IPS DF 4.7 (cell line): ENCODE measurements around the gene CBLC.

ENCODE experiments used
- DNase-seq: peaks from one replicate; pipeline ENCODE4 v3.0.0-alpha.2; 2013; ENCODE audit warnings: low spot score; ENCODE audit errors: extremely low read depth

The CBLC gene

GRCh38 chr19:44746946-44747738 lies 30.5 kb upstream of the CBLC start:
- no peak for DNase-seq

DNA sequence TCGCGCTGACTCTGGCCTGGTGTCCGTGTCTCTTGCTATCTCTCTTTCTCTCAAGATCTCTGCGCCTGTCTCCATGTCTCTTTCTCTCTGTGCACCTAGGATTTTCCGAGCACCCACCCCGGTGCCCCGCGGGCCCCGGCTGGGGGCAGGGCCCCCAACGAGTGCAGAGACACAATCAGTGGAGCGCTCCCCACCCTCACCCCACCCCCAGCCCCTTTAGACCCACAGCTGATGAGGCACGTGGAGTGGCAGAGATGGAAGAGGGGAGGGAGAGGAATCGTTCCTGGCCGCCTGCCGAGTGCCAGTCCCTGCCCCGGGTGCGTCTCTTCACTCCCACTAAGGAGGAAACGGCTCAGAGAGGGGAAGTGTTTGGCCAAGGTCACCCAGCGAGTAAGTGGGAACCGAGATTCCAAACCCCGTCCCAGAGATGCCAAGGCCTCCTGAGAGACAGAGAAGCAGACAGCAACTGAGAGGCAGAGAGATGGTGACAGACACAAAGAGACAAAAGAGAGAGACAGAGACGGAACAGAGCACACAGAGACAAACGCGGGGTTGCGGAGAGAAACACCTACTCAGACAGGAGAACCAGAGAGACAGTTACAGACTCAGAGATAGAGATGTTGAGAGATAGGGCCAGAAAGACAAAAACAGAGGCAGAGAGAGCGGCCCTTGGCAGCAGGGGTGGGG lies 29.8 kb upstream of the CBLC start:
- no peak for DNase-seq

- no peak for DNase-seq
Measured at GRCh38 chr19:44748426-44749254, 29.1 kb upstream of the CBLC start, which contains the start of gene BCL3. Gene BCL3, plus strand, starts transcription at chr19:44748708. Its CDS starts 83 bp downstream, at chr19:44748791.

DNA sequence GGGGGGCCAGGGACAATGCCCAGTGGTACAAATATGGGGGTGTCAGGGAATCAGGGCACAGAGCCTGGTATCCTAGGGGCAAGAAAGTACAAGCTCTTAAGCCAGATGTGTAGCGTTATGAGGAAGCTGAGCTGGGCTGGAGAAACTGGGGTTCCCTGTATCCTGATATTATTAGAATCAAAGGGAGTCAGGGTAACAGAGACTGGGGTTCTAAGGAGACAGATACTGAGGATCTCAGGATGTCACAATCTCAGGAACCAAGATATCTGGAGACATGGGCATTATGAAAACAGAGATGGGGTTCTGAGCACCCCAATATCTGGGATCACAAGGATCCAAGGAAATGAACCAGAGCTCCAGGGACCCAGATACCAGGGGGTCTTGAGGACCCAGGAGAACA lies 28.4 kb upstream of the CBLC start:
- DNase-seq = no peak

DNA sequence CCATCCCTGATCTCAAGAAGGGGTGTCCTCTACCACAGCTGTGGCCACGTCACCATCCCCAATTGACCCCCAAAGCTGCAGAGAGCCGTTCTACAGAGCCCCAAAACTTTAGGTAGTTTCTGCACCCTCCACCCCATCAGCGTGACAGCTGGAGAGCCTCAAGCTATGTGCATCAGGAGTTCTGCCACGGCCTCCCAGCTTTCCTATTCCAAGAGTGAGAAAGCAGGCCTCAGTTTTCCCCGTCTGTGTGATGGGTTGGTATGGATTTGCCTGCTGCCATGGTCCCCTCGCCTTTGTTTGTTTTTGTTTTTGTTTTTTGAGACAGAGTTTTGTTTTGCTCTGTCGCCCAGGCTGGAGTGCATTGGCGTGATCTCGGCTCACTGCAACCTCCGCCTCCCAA lies 27.7 kb upstream of the CBLC start:
- DNase-seq = no peak

DNA sequence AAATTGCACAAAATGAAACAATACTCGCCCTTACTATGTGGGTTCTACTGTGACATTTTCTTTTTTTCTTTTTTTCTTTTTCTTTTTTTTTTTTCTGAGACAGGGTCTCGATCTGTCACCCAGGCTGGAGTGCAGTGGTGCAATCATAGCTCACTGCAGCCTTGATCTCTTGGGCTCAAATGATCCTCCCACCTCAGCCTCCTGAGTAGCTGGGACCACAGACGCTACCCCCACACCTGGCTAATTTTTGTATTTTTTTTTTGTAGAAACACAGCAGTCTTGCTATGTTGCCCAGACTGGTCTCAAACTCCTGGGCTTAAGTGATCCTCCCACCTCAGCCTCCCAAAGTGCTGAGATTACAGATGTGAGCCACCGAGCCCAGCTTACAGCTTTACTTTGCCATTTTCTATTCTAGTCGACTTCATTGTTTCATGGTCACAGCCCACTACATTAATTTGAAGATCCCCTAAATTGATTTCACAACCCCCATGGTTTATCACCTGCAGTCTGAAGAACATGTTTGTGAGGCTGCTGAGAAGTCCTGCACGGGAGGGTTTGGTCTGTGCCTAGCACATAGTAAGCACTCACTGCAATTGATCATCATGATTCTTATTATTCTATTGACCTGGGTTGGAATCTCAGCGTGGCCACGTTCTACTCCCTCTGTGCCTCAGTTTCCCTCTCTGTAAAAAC lies 25.4 kb upstream of the CBLC start:
- DNase-seq = no peak

DNA sequence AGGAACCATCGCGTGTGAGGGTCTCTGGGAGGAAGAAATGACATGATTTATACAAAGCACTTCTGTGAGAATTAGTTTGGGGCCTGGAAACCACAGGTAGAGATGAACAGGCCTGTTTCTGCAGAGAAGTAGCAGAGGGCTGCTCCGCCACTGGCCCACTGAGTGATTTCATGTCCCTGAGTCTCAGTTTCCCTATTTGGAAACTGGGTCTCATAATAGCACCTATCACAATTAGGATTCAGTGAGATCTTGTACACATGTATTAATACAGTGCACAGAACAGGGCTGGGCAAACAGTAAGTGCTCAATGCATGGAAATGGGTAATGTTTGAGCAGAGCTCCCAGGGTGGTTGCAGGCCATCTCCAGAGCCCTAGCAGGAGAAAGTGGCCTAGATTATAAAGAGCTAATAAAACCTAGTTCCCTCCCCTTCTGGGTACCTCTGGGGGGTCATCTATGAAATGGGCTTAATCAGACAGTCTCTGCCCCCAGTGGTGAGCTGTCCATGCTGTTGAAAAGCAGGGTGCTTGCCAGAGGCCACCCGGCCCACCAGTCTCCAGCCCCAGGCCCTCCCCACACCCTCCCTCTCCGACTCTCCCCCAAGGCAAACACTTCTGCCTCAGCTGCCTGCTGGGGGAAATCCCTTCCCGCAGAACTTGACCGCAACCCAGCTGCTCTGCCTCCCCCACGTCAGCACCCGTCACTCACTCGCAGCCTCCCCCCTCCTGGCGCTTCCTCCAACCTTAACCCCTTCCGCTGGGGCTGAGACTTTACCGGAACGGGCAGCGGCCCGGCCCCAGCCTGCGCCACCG lies 24.7 kb upstream of the CBLC start:
- DNase-seq = no peak

DNA sequence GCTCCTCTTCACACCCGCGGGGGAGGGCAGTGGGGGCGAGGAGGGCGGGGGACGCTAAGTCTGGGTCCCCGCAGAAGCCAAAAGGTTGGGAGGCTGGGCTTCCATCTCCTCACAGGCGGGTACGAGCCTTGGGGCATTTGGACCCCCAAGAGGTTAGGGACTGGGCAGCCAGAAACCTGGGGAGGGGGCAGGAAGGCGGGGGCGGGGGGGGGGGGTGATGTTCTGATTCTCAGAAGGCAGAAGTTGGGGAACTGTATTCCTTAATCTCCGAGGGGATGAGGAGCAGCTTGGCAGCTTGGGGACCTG lies 24.1 kb upstream of the CBLC start:
- no peak for DNase-seq

- no peak for DNase-seq
Measured at GRCh38 chr19:44753932-44754749, 23.5 kb upstream of the CBLC start.

DNA sequence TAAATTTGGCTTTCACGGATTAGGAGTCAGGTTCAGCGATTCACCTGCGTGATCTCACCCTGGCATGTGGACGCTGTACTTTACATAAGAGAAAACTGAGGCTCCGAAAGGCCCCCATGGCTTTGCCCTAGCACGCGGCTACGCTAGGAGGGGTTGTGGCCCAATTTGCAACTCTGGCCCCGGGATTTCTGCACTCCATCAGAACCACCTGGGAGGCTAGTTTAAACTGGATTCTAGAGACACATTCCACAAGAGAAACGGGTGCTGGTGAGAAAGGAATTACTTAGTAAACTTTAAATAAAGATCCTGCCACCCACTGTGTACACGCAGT lies 23.0 kb upstream of the CBLC start:
- no peak for DNase-seq

GRCh38 chr19:44755219-44755618 lies 22.5 kb upstream of the CBLC start:
- DNase-seq = no peak

DNA sequence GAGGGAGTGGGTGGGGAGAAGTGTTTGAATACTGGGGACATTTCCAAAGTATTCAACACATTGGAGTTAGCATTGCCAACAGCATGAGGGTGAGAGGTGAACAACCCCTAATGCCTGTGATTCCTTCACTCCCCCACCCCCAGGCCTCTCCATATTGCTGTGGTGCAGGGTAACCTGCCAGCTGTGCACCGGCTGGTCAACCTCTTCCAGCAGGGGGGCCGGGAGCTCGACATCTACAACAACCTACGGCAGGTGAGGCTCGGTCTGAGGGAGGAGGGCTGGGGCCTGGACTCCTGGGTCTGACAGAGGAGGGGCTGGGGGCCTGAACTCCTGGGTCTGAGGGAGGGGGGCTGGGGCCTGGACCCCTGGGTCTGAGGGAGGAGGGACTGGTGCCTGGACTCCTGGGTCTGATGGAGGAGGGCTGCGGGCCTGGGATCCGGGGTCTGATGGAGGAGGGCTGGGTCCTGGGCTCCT lies 21.6 kb upstream of the CBLC start:
- no peak for DNase-seq

- no peak for DNase-seq
Measured at GRCh38 chr19:44757057-44757734, 20.5 kb upstream of the CBLC start.

DNA sequence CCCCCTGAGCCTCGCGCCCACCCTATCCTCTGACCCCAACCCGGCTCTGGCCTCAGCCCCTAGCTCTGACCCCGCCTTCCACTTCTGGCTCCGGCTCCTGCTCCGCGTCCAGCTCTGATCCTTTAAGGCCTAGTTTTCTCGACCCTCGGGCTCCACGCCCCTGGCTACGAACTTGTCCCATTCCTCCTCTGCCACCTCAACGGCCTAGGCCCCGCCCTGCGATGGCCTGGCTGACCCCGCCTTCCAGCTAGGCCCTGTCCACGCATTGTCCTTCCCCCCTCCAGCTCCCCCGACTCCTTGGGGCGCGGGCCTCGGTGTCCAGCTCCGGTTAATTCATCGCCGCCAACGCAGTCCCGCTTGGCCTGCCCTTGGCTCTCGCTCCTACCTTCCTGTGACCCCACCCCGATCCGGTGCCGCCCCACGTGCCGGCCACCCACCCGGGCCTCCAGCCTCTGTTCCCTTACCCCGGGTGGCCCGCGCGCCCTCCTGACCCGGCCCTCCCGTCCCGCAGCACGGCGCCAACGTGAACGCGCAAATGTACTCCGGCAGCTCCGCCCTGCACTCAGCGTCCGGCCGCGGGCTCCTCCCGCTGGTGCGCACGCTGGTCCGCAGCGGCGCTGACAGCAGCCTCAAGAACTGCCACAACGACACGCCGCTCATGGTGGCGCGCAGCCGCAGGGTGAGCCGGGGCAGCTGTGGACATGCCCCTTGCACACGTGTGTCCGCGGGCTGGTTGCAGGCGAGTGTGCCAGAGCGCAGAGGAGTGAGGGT lies 19.8 kb upstream of the CBLC start:
- DNase-seq = no peak

DNA sequence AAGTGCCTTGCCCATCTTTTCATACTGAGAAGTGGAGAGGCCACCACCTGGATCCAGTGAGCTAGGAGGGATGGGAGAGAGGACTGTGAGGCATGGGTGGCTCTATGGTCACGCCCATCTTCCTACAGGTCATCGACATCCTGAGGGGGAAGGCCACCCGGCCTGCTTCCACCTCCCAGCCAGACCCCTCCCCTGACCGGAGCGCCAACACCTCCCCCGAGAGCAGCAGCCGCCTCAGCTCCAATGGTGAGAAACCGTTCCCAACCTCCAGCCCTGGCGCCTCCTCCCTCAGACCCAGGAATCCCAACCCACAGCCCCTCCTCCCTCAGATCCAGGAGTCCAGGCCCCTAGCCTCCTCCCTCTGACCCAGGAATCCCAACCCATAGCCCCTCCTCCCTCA lies 19.1 kb upstream of the CBLC start:
- no peak for DNase-seq

DNA sequence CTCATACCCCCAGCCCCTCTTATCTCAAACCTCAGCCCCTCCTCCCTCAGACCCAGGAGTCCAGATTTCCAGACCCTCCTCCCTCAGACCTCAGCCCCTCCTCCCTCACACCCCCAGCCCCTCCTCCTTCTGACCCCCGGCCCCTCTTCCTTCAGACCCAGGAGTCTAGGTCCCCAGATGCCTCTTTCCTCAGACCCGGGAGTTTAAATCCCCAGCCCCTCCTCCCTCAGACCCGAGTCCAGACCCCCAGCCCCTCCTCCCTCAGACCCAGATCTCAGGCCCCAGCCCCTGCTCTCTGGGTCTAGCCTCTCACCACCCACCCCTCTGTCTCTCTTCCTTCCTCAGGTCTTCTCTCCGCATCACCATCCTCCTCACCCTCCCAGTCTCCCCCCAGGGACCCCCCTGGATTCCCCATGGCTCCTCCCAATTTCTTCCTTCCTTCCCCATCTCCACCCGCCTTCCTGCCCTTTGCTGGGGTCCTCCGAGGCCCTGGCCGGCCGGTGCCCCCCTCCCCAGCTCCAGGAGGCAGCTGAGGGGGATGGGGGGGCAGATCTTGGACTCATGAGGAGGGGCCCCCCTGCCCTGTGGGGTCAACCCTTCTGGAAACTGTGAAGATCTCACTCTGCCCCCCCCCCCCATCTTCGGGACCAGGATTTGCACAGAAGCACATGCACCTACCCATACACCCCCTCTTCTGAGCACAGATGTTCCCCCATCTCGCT lies 18.4 kb upstream of the CBLC start:
- DNase-seq = no peak

- no peak for DNase-seq
Measured at GRCh38 chr19:44762038-44762437, 15.7 kb upstream of the CBLC start.
